CD14-positive monocyte (primary cell): ENCODE measurements around the gene RGS3. TPM values are rescaled to one million over a fixed set of nuclear protein-coding genes. Genes with fewer than 3 reads are reported as not detected.

Experiments used
- DNase-seq, 3 donors: peaks; one replicate each; pipeline ENCODE4 v3.0.0-alpha.2; 2011 to 2022
- H2AFZ ChIP-seq: 2 replicates; pipeline ENCODE4 v1.6.0; 2012; ENCODE audit warnings: mild to moderate bottlenecking, low read depth, low read length, inconsistent platforms; ENCODE audit not compliant: insufficient read depth, poor library complexity, severe bottlenecking
- H3K27ac ChIP-seq, 2 donors: 1 replicate in 1 of 2; 2 replicates in 1 of 2; pipeline ENCODE4 v1.5.1; 2012 to 2013; ENCODE audit warnings: low read length in 2 of 2, control low read depth in 1 of 2, inconsistent platforms in 1 of 2, low read depth in 1 of 2, mild to moderate bottlenecking in 1 of 2
- H3K27me3 ChIP-seq, 2 donors: one replicate each; pipeline versions ENCODE4 v1.6.0 to v1.6.1; 2011 to 2013; ENCODE audit warnings: low read length in 2 of 2; ENCODE audit not compliant: control insufficient read depth in 2 of 2, insufficient read depth in 2 of 2
- H3K36me3 ChIP-seq, 2 donors: replicated peaks in 1 of 2; 1 replicate in 1 of 2; 2 replicates in 1 of 2; pipeline versions ENCODE4 v1.5.1 to v1.6.1; 2012 to 2013; ENCODE audit warnings: low read length in 2 of 2, control low read depth in 1 of 2, inconsistent platforms in 1 of 2, mild to moderate bottlenecking in 1 of 2; ENCODE audit not compliant: insufficient read depth in 2 of 2, control insufficient read depth in 1 of 2
- H3K4me1 ChIP-seq, 2 donors: 1 replicate in 1 of 2; 2 replicates in 1 of 2; pipeline versions ENCODE4 v1.5.1 to v1.6.1; 2012 to 2013; ENCODE audit warnings: low read length in 2 of 2, control low read depth in 1 of 2, inconsistent platforms in 1 of 2, mild to moderate bottlenecking in 1 of 2, moderate library complexity in 1 of 2; ENCODE audit not compliant: insufficient read depth in 2 of 2, control insufficient read depth in 1 of 2
- H3K4me2 ChIP-seq: replicated peaks from 2 replicates; pipeline ENCODE3; 2012; ENCODE audit warnings: low read length, moderate library complexity, mild to moderate bottlenecking; ENCODE audit not compliant: poor library complexity, severe bottlenecking; ENCODE audit errors: extremely low read depth
- H3K4me3 ChIP-seq, 3 experiments: fragments of 200-600 bp in 1 of 3; sonication (generic) in 1 of 3; replicated peaks in 1 of 3; 1 replicate in 2 of 3; 2 replicates in 1 of 3; pipeline ENCODE4 v1.5.1; 2011 to 2013; ENCODE audit warnings: low read length in 3 of 3, mild to moderate bottlenecking in 3 of 3, control low read depth in 2 of 3, low read depth in 2 of 3, inconsistent platforms in 1 of 3, moderate library complexity in 1 of 3
- H3K79me2 ChIP-seq: 2 replicates; pipeline ENCODE4 v1.6.0; 2012; ENCODE audit warnings: mild to moderate bottlenecking, control low read depth, inconsistent platforms, low read length, moderate library complexity; ENCODE audit not compliant: insufficient read depth
- H3K9ac ChIP-seq: 2 replicates; pipeline ENCODE4 v1.6.0; 2017; ENCODE audit warnings: low read length, mild to moderate bottlenecking; ENCODE audit not compliant: insufficient read depth, poor library complexity, severe bottlenecking
- H3K9me3 ChIP-seq, 2 donors: replicated peaks in 1 of 2; 1 replicate in 1 of 2; 2 replicates in 1 of 2; pipeline versions ENCODE4 v1.5.1 to v1.6.1; 2012 to 2013; ENCODE audit warnings: low read length in 2 of 2, control low read depth in 1 of 2; ENCODE audit not compliant: control insufficient read depth in 1 of 2, insufficient read depth in 1 of 2
- H4K20me1 ChIP-seq: 2 replicates; pipeline ENCODE4 v1.6.0; 2012; ENCODE audit warnings: mild to moderate bottlenecking, low read length, control low read depth, moderate library complexity; ENCODE audit not compliant: insufficient read depth
- H3K27ac Mint-ChIP-seq, 7 donors: one replicate each; pipeline ENCODE4 v1.8.0; 2020; ENCODE audit warnings: mild to moderate bottlenecking in 7 of 7, mixed read lengths in 7 of 7, moderate library complexity in 6 of 7, inconsistent platforms in 2 of 7
- H3K27me3 Mint-ChIP-seq, 3 donors: one replicate each; pipeline ENCODE4 v1.8.0; 2021 to 2022; ENCODE audit warnings: low read depth in 3 of 3, mild to moderate bottlenecking in 3 of 3, mixed read lengths in 3 of 3, moderate library complexity in 3 of 3, inconsistent platforms in 1 of 3
- H3K36me3 Mint-ChIP-seq, 2 donors: one replicate each; pipeline ENCODE4 v1.8.0; 2020; ENCODE audit warnings: mixed read lengths in 2 of 2, inconsistent platforms in 1 of 2, mild to moderate bottlenecking in 1 of 2
- H3K4me1 Mint-ChIP-seq: one replicate; pipeline ENCODE4 v1.8.0; 2020; ENCODE audit warnings: mild to moderate bottlenecking, mixed read lengths
- H3K4me3 Mint-ChIP-seq, 2 donors: one replicate each; pipeline ENCODE4 v1.8.0; 2020; ENCODE audit warnings: mild to moderate bottlenecking in 2 of 2, mixed read lengths in 2 of 2, moderate library complexity in 1 of 2
- H3K9me3 Mint-ChIP-seq, 7 donors: one replicate each; pipeline ENCODE4 v1.8.0; 2020 to 2022; ENCODE audit warnings: mixed read lengths in 7 of 7, mild to moderate bottlenecking in 6 of 7, moderate library complexity in 6 of 7, inconsistent platforms in 2 of 7
- WGBS: methylation state at CpG from one replicate; pipeline ENCODE4 v1.1.5; 2013; ENCODE audit warnings: missing lambda C conversion rate; ENCODE audit not compliant: insufficient coverage; 5-methylcytosine and 5-hydroxymethylcytosine counted together
- intact Hi-C, 2 donors: fragments of 100-400 bp; cut with micrococcal nuclease; formaldehyde crosslinking; loops; one replicate each; pipeline versions ENCODE4 v1.15.0 to v1.15.1; 2023
- polyA plus RNA-seq, 3 donors: library from polyadenylated mRNA; depleted of rRNA in 1 of 3; unstranded in 2 of 3; stranded (reverse) in 1 of 3; fragments of 300-500 nt in 2 of 3; fragments of >200 nt in 1 of 3; fragmentation: Illumina TruSeq in 2 of 3; gene quantifications; 1 replicate in 2 of 3; 2 replicates in 1 of 3; pipeline ENCODE4 v1.2.3, GENCODE V29; 2012 to 2021
- TF ChIP-seq, protein P1 (sequence below): fragments of 200-600 bp; IDR thresholded peaks from one replicate; pipeline ENCODE4 v1.8.0; 2022; ENCODE audit warnings: antibody characterized with exemption, mild to moderate bottlenecking

Gene RGS3
- polyA plus RNA-seq, 3 donors: 9.1 to 16.2 (median 15.8) TPM

DNA sequence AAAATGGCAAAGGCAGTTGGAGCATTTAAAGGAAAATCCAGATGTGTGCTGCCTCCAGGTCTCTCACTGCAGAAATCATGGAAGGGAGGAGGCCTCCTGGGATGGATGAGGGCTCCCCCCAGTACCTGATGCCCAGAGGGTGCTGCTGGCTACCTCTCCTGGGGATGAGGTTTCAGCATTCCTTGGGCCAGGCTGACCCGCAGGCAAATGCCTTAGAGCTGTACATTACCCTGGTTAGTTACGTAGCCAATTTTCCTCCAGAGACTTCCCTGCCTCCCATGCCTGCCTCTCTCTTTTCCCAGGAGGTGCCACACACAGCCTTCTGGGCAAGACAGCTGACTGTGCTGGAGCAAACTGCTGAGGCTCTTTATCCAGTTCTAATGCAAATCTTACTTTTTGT, 65.3 kb downstream of the RGS3 start:
- intact Hi-C loops: loop anchor here (5.0 to 10.0 kb wide), 2 partner anchors 38 to 56 kb away; no protein-coding TSS in a partner anchor
- H3K27me3 Mint-ChIP-seq: peaks cover 0 to 2% (median 2%) of the 10 kb centered on the region in 3 donors

DNA sequence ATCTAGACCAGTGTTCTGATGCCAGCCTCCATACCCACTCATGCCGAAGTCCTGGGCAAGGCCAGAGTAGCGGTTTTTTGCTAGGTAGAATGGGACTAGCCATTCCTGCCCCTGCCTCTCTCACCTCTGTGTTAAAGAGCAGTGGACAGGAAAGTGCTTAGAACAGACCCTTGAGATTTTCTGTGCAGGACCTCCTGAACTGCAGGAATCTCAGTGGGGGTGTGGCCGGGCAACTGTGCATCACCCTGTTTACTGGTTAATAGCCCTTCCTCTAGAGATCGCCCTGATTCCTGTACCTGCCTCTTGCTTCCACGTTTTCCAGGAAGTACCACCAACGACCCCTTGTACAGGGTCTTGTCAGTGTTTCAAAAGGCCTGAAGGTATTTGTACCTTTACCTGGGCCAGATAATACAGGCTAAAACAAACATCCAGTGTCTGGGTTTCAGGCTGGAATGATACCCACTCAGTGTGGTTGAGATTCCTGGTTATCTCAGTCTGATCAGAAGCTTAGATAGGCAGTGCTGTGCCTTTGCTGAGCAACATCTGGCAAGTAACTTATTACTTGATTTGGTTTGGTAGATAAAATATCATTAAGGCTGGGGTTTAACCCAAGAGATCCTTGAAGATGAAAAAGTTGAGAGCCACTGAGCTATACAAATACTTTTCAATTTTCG, 65.9 kb downstream of the RGS3 start:
- H3K36me3 ChIP-seq: no peaks in the 10 kb centered on the region
- no peak overlapping the region for H3K4me2 ChIP-seq
- intact Hi-C loops: loop anchor here (5.0 to 10.0 kb wide), 2 partner anchors 38 to 55 kb away; no protein-coding TSS in a partner anchor
- no peak overlapping the region for H3K4me3 ChIP-seq
- no peaks in the 10 kb centered on the region for H3K9me3 Mint-ChIP-seq
- H3K27ac ChIP-seq: no peak overlapping the region
- no peak overlapping the region for H3K4me3 Mint-ChIP-seq
- H3K36me3 Mint-ChIP-seq: no peaks in the 10 kb centered on the region
- H3K4me1 ChIP-seq: peaks cover 8% of the 10 kb centered on the region in 2 donors
- TF ChIP-seq, protein P1, sequence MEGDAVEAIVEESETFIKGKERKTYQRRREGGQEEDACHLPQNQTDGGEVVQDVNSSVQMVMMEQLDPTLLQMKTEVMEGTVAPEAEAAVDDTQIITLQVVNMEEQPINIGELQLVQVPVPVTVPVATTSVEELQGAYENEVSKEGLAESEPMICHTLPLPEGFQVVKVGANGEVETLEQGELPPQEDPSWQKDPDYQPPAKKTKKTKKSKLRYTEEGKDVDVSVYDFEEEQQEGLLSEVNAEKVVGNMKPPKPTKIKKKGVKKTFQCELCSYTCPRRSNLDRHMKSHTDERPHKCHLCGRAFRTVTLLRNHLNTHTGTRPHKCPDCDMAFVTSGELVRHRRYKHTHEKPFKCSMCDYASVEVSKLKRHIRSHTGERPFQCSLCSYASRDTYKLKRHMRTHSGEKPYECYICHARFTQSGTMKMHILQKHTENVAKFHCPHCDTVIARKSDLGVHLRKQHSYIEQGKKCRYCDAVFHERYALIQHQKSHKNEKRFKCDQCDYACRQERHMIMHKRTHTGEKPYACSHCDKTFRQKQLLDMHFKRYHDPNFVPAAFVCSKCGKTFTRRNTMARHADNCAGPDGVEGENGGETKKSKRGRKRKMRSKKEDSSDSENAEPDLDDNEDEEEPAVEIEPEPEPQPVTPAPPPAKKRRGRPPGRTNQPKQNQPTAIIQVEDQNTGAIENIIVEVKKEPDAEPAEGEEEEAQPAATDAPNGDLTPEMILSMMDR: no peak
- no peaks in the 10 kb centered on the region for H3K79me2 ChIP-seq
- no peaks in the 10 kb centered on the region for H3K9me3 ChIP-seq
- no peak overlapping the region for H2AFZ ChIP-seq
- 76% methylated on average over 5 of the region's 7 CpGs for WGBS
- H3K4me1 Mint-ChIP-seq: peaks cover 11% of the 10 kb centered on the region
- peaks cover 0 to 2% (median 2%) of the 10 kb centered on the region in 3 donors for H3K27me3 Mint-ChIP-seq
- no peak overlapping the region for H3K27ac Mint-ChIP-seq
- no peak overlapping the region for H3K9ac ChIP-seq
- no peaks in the 10 kb centered on the region for H3K27me3 ChIP-seq
- DNase-seq: no peak
- H4K20me1 ChIP-seq: no peaks in the 10 kb centered on the region

More for the DNA sequence above, 65.3 kb downstream of the RGS3 start:
- H3K4me2 ChIP-seq: no peak overlapping the region
- TF ChIP-seq, protein P1: no peak
- H3K36me3 ChIP-seq: no peaks in the 10 kb centered on the region
- Mint-ChIP-seq H3K4me1 (peaks cover 18% of the 10 kb centered on the region), H3K27ac (no peak overlapping the region), H3K36me3 (no peaks in the 10 kb centered on the region), H3K4me3 (no peak overlapping the region), H3K9me3 (no peaks in the 10 kb centered on the region)
- H4K20me1 ChIP-seq: no peaks in the 10 kb centered on the region
- H3K4me3 ChIP-seq: no peak overlapping the region
- H3K27me3 ChIP-seq: no peaks in the 10 kb centered on the region
- DNase-seq: no peak
- H2AFZ ChIP-seq: no peak overlapping the region
- no peak overlapping the region for H3K9ac ChIP-seq
- H3K27ac ChIP-seq: no peak overlapping the region
- WGBS: 92% methylated on average over 2 of the region's 2 CpGs
- peaks cover 14 to 15% of the 10 kb centered on the region in 2 donors for H3K4me1 ChIP-seq
- no peaks in the 10 kb centered on the region for H3K9me3 ChIP-seq
- H3K79me2 ChIP-seq: no peaks in the 10 kb centered on the region
